ENCODE results near the gene SH3D21. TPM values are rescaled to one million over a fixed set of nuclear protein-coding genes. Genes with fewer than 3 reads are reported as not detected.

SH3D21 gene
- total and polyA plus RNA-seq, 3 experiments from 2014 or later, result 2.5 to 2.6 TPM; not detected in 1

DNA sequence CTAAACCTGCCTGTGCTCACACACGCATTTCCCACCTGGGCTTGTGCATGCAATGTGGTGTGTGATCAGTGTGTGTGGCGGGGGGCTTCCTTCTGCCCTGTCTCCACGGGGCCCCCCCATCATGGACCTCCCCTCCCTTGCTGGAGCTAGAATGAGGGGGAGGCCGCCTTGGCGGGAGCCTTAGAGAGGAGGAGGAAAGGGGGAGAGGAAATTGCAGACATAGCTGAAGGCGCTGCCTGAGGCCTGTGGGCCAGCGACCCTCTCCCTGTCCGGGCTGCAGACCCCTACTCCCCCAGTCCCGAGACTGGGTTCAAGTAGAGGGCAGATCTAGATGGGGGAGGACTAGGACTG is 18.2 kb downstream of the SH3D21 start:
- Histone ChIP-seq H3K9me3 (ENCODE audit: low read length) (no peaks in the 10 kb centered on the region), H3K27ac (ENCODE audit: low read depth, low read length) (peak overlapping the region; percentile 54), H3K4me3 (ENCODE audit: low read length) (peak overlapping the region; percentile 70), H3K36me3 (ENCODE audit: insufficient read depth, low read length) (no peaks in the 10 kb centered on the region), H3K4me1 (ENCODE audit: insufficient read depth, low read length) (peaks cover 10% of the 10 kb centered on the region), H3K27me3 (ENCODE audit: insufficient read depth, low read length, poor library complexity, severe bottlenecking) (no peaks in the 10 kb centered on the region)
- Mint-ChIP-seq H3K27ac (peak overlapping the region in 5 of 8 donors; percentile 36 to 88 (median 76)), H3K9me3 (no peaks in the 10 kb centered on the region), H3K4me3 (peak overlapping the region; percentile 57 to 90 (median 81)), H3K36me3 (no peaks in the 10 kb centered on the region), H3K4me1 (peaks cover 25 to 38% (median 26%) of the 10 kb centered on the region in 3 donors), H3K27me3 (peaks cover 0 to 1% of the 10 kb centered on the region in 2 donors)
- POLR2A ChIA-PET, result interaction anchor here (0.8 to 1.8 kb wide), 2 partner anchors 62 to 175 kb away, joined by 3 to 5 read pairs; no protein-coding TSS in a partner anchor
- DNase-seq, result no peak
- CTCF ChIA-PET, result interaction anchor here (1.2 to 5.0 kb wide), 4 partner anchors 18 to 136 kb away, joined by 3 to 16 read pairs (median 3); partner anchors contain the start of gene SH3D21

DNA sequence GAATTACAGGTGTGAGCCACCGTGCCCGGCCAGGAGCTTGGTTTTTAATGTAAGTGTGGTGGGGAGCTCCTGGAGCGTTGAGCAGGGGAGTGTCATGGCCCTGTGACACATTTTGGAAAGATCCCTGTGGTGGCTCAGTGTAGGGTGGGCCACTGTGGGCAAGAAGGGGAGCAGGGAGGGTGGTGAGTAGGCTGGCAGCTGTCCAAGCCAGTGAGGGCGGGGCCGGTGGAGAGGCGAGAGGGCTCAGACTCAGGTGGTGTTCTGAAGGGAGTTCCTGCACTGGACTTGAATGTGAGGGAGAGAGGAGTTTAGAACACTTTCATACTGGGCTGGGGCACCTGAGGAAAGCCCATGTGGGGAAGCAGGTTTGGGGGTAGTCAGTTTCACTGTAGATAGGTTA is 20.3 kb downstream of the SH3D21 start:
- POLR2A ChIA-PET, result no interaction called here
- CTCF ChIA-PET, result interaction anchor here (1.7 kb wide), 1 partner anchor 16 kb away, joined by 5 read pairs; no protein-coding TSS in a partner anchor
- H3K27ac ChIP-seq (ENCODE audit: low read depth, low read length), result no peak overlapping the region
- DNase-seq, result no peak
- peak overlapping the region in 2 of 8 donors; percentile 18 to 61 for H3K27ac Mint-ChIP-seq
- H3K36me3 Mint-ChIP-seq, result no peaks in the 10 kb centered on the region
- peaks cover 10% of the 10 kb centered on the region for H3K4me1 ChIP-seq (ENCODE audit: insufficient read depth, low read length)
- H3K9me3 ChIP-seq (ENCODE audit: low read length), result no peaks in the 10 kb centered on the region
- H3K4me3 ChIP-seq (ENCODE audit: low read length), result no peak overlapping the region
- H3K4me1 Mint-ChIP-seq, result peaks cover 17 to 26% (median 23%) of the 10 kb centered on the region in 3 donors
- no peaks in the 10 kb centered on the region for H3K9me3 Mint-ChIP-seq
- no peaks in the 10 kb centered on the region for H3K36me3 ChIP-seq (ENCODE audit: insufficient read depth, low read length)
- H3K27me3 ChIP-seq (ENCODE audit: insufficient read depth, low read length, poor library complexity, severe bottlenecking), result no peaks in the 10 kb centered on the region
- peak overlapping the region in 1 of 7 donors; percentile 7 for H3K4me3 Mint-ChIP-seq
- peaks cover 0 to 1% of the 10 kb centered on the region in 2 donors for H3K27me3 Mint-ChIP-seq

DNA sequence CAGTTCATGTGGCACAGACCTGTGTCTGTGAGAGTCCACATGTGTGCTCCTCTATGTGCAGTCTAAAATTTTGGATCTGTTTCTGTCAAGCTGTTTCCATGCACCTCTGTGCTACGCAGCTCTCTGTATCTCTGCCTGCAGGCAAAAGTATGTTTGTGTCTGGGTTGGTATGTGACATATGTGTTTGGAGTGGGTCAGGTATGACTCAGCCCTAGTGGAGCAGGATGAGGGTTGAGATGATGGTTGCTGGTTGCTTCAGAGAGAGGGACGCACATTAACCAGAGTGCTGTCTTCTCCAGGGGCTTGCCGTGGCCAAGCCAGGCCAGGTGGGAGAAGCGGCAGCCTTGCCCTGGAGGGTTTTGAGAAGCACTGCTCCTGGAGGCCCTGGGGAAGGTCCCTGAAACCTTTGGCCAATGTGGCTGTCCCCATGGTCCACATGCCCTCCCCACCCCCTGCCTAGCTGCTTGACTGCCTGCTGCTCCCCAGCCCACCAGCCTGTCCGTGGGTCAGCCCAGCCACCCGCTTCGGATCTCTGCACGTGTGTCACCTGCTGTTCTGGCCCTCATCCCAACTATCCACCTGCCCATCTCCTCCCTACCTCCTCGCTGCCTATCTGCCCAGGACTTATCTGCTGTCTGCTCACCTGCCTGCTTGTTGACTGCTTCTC is 21.4 kb downstream of the SH3D21 start:
- H3K4me1 Mint-ChIP-seq, result peaks cover 12 to 21% (median 19%) of the 10 kb centered on the region in 3 donors
- DNase-seq, result no peak
- ChIA-PET CTCF (no interaction called here), POLR2A (no interaction called here)
- H3K27me3 ChIP-seq (ENCODE audit: insufficient read depth, low read length, poor library complexity, severe bottlenecking), result no peaks in the 10 kb centered on the region
- no peaks in the 10 kb centered on the region for H3K9me3 Mint-ChIP-seq
- peaks cover 10% of the 10 kb centered on the region for H3K4me1 ChIP-seq (ENCODE audit: insufficient read depth, low read length)
- peak overlapping the region in 2 of 7 donors; percentile 7 to 28 for H3K4me3 Mint-ChIP-seq
- H3K27ac ChIP-seq (ENCODE audit: low read depth, low read length), result no peak overlapping the region
- peaks cover 0 to 1% of the 10 kb centered on the region in 2 donors for H3K27me3 Mint-ChIP-seq
- peak overlapping the region in 4 of 8 donors; percentile 7 to 71 (median 38) for H3K27ac Mint-ChIP-seq
- H3K36me3 ChIP-seq (ENCODE audit: insufficient read depth, low read length), result no peaks in the 10 kb centered on the region
- H3K36me3 Mint-ChIP-seq, result no peaks in the 10 kb centered on the region
- H3K4me3 ChIP-seq (ENCODE audit: low read length), result no peak overlapping the region
- H3K9me3 ChIP-seq (ENCODE audit: low read length), result no peaks in the 10 kb centered on the region

DNA sequence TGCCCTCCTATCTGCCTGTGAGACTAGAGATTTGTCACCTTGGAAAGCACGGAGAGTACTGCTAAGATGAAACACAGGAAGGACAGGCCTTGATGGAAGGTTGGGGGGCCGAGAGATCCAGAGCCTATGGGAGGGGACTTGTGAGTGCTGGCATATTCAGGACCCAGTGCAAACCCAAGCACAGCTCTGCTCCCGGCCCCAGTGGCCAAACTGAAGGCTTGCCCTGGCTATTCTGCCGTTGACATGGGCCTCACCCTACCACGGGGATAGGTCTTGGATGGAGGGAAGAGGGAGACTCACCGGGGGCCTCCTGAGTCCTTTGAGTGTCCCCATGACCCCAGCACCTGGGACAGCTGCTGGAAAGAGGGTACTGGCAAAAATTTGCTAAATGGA is 21.9 kb downstream of the SH3D21 start:
- no peak overlapping the region for H3K4me3 ChIP-seq (ENCODE audit: low read length)
- H3K36me3 ChIP-seq (ENCODE audit: insufficient read depth, low read length), result no peaks in the 10 kb centered on the region
- no peaks in the 10 kb centered on the region for H3K9me3 ChIP-seq (ENCODE audit: low read length)
- Mint-ChIP-seq H3K4me3 (peak overlapping the region in 1 of 7 donors; percentile 28), H3K36me3 (no peaks in the 10 kb centered on the region), H3K9me3 (no peaks in the 10 kb centered on the region), H3K27me3 (peaks cover 0 to 1% of the 10 kb centered on the region in 2 donors), H3K4me1 (peaks cover 12 to 18% (median 17%) of the 10 kb centered on the region in 3 donors), H3K27ac (no peak overlapping the region)
- no peaks in the 10 kb centered on the region for H3K27me3 ChIP-seq (ENCODE audit: insufficient read depth, low read length, poor library complexity, severe bottlenecking)
- CTCF ChIA-PET, result no interaction called here
- POLR2A ChIA-PET, result no interaction called here
- no peak overlapping the region for H3K27ac ChIP-seq (ENCODE audit: low read depth, low read length)
- no peak for DNase-seq
- H3K4me1 ChIP-seq (ENCODE audit: insufficient read depth, low read length), result peaks cover 10% of the 10 kb centered on the region

DNA sequence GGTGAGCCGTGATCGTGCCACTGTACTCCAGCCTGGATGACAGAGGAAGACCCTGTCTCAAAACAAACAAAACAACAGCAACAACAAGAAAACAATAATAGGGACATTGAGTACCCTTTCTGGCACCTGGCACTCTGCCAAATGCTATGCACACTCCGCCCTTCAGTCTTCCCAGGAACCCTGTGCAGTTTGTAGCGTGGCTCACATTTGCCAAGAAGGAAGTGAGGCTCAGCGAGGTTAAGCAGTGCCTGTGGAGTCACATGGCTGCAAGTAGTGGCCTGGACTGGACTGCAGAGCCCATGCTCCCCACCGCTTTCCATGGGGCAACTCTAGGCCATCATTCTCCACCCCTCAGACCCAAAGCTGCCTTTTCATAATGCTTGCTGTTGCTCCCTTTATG is 22.5 kb downstream of the SH3D21 start:
- Mint-ChIP-seq H3K27ac (no peak overlapping the region), H3K27me3 (peaks cover 0 to 1% of the 10 kb centered on the region in 2 donors), H3K36me3 (no peaks in the 10 kb centered on the region), H3K9me3 (no peaks in the 10 kb centered on the region), H3K4me3 (no peak overlapping the region), H3K4me1 (peaks cover 12 to 17% (median 16%) of the 10 kb centered on the region in 3 donors)
- Histone ChIP-seq H3K9me3 (ENCODE audit: low read length) (no peaks in the 10 kb centered on the region), H3K27me3 (ENCODE audit: insufficient read depth, low read length, poor library complexity, severe bottlenecking) (no peaks in the 10 kb centered on the region), H3K36me3 (ENCODE audit: insufficient read depth, low read length) (no peaks in the 10 kb centered on the region), H3K27ac (ENCODE audit: low read depth, low read length) (no peak overlapping the region), H3K4me3 (ENCODE audit: low read length) (no peak overlapping the region), H3K4me1 (ENCODE audit: insufficient read depth, low read length) (peaks cover 10% of the 10 kb centered on the region)
- ChIA-PET POLR2A (no interaction called here), CTCF (no interaction called here)
- DNase-seq, result no peak

DNA sequence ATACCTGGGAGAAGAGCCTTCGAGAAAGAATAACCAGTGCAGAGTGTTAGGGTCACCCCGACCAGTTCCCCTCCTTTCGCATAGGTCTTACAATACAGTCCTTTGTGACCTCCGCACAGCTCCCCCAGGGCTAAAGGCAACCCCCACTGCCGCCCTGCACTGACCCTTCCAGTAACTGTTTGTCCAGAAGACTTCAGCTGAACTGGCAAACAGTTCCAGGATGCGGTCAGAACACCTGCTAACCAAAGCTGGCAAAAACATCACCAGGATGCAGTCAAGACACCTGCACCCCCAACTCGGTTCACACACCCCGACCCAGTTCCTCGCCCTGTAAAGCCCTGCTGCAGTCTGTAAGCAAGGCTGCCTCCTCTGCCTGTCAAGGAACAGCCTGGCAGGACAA is 23.6 kb downstream of the SH3D21 start:
- Histone ChIP-seq H3K27ac (ENCODE audit: low read depth, low read length) (no peak overlapping the region), H3K4me3 (ENCODE audit: low read length) (no peak overlapping the region), H3K36me3 (ENCODE audit: insufficient read depth, low read length) (no peaks in the 10 kb centered on the region), H3K9me3 (ENCODE audit: low read length) (no peaks in the 10 kb centered on the region), H3K4me1 (ENCODE audit: insufficient read depth, low read length) (no peaks in the 10 kb centered on the region), H3K27me3 (ENCODE audit: insufficient read depth, low read length, poor library complexity, severe bottlenecking) (no peaks in the 10 kb centered on the region)
- peaks cover 1 to 8% (median 5%) of the 10 kb centered on the region in 3 donors for H3K4me1 Mint-ChIP-seq
- ChIA-PET CTCF (no interaction called here), POLR2A (no interaction called here)
- no peaks in the 10 kb centered on the region for H3K9me3 Mint-ChIP-seq
- DNase-seq, result no peak
- no peaks in the 10 kb centered on the region for H3K36me3 Mint-ChIP-seq
- H3K27me3 Mint-ChIP-seq, result peaks cover 0 to 1% of the 10 kb centered on the region in 2 donors
- H3K27ac Mint-ChIP-seq, result peak overlapping the region in 3 of 8 donors; percentile 16 to 56 (median 43)
- peak overlapping the region in 2 of 7 donors; percentile 5 to 36 for H3K4me3 Mint-ChIP-seq

DNA sequence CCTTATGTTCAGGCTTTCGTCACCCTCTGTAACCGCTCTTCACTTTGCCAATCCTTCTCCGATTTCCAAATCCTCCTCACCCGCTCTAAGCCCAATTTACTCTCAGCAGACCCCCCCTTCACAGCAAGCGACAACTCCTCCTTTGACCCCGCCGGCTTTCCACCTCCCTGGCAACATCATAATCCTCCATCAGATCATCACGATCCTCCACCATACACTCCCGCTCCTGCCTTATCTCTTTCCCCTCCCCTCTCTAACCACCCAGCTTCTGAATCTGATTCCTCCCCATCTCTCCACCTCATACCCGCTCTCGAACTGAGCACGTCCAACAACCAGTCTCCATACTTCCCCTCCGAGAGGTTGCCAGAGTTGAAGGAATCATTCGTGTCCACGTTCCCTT is 24.8 kb downstream of the SH3D21 start:
- peaks cover 0 to 1% of the 10 kb centered on the region in 2 donors for H3K27me3 Mint-ChIP-seq
- no peak overlapping the region for H3K27ac Mint-ChIP-seq
- no peaks in the 10 kb centered on the region for H3K36me3 Mint-ChIP-seq
- Histone ChIP-seq H3K4me1 (ENCODE audit: insufficient read depth, low read length) (no peaks in the 10 kb centered on the region), H3K9me3 (ENCODE audit: low read length) (no peaks in the 10 kb centered on the region), H3K4me3 (ENCODE audit: low read length) (no peak overlapping the region), H3K36me3 (ENCODE audit: insufficient read depth, low read length) (no peaks in the 10 kb centered on the region), H3K27ac (ENCODE audit: low read depth, low read length) (no peak overlapping the region), H3K27me3 (ENCODE audit: insufficient read depth, low read length, poor library complexity, severe bottlenecking) (no peaks in the 10 kb centered on the region)
- peaks cover 0 to 8% (median 4%) of the 10 kb centered on the region in 3 donors for H3K4me1 Mint-ChIP-seq
- no peak overlapping the region for H3K4me3 Mint-ChIP-seq
- H3K9me3 Mint-ChIP-seq, result no peaks in the 10 kb centered on the region
- no peak for DNase-seq
- CTCF ChIA-PET, result no interaction called here
- POLR2A ChIA-PET, result interaction anchor here (0.6 kb wide), 1 partner anchor 241 kb away, joined by 5 read pairs; no protein-coding TSS in a partner anchor

DNA sequence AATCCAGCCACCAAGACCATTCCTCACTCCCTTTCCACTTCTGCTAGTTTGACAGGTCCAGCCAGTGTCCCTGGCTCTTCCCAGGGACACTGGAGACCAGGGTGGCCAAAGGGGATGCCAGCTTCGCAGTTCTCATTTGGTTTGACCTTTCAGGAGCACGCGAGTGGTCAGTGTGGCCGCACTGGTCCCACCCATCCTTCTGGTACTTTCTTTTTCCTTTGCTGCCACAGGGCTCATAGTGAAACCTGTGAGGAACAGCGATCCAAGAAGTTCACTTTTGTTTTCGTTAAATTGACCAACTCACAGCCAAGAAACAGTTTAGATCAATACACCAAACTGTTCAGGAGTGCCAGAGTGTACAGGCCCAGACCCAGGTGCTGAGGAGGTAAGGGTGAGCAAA is 31.7 kb downstream of the SH3D21 start:
- Histone ChIP-seq H3K9me3 (ENCODE audit: low read length) (no peaks in the 10 kb centered on the region), H3K36me3 (ENCODE audit: insufficient read depth, low read length) (no peaks in the 10 kb centered on the region), H3K27me3 (ENCODE audit: insufficient read depth, low read length, poor library complexity, severe bottlenecking) (no peaks in the 10 kb centered on the region), H3K4me1 (ENCODE audit: insufficient read depth, low read length) (peaks cover 5% of the 10 kb centered on the region), H3K4me3 (ENCODE audit: low read length) (no peak overlapping the region), H3K27ac (ENCODE audit: low read depth, low read length) (no peak overlapping the region)
- ChIA-PET POLR2A (no interaction called here), CTCF (no interaction called here)
- Mint-ChIP-seq H3K4me1 (peaks cover 3 to 9% (median 4%) of the 10 kb centered on the region in 3 donors), H3K27ac (peak overlapping the region in 2 of 8 donors; percentile 26 to 83), H3K27me3 (no peaks in the 10 kb centered on the region), H3K9me3 (no peaks in the 10 kb centered on the region), H3K4me3 (no peak overlapping the region), H3K36me3 (peaks cover 1 to 37% (median 7%) of the 10 kb centered on the region in 3 donors)
- DNase-seq, result no peak
